ENCODE results near the gene LCE4A. TPM values are rescaled to one million over a fixed set of nuclear protein-coding genes. Genes with fewer than 3 reads are reported as not detected.

Gene LCE4A
- total RNA-seq, 1 experiment from 2014 or later, result not detected

DNA sequence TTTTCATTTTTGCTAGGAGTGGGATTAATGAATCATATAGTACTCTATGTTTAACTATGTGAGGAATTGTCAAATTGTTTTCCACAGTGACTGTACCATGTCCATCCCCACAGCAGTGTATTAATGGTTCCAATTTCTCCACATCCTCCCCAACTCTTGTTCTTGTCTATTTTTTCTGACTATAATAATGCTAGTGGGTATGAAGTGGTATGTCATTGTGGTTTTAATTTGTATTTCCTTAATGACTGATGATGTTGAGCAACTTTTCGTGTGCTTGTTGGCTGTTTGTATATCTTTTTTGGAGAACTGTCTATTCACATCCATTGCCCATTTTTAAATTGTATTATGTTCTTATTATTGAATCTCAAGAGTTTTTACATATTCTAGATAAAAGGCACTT is 39.9 kb downstream of the LCE4A start:
- intact Hi-C loops (cut with micrococcal nuclease), result no loop called here
- Histone ChIP-seq H3K9me2 (replicated peaks; ENCODE audit: low read length) (no peaks in the 10 kb centered on the region), H3K27ac (ENCODE audit: low read length) (no peak overlapping the region), H3K27me3 (ENCODE audit: low read length) (peaks cover 3% of the 10 kb centered on the region; the same call in 1 of the 2 replicates), H3K9me3 (ENCODE audit: low read length) (no peaks in the 10 kb centered on the region), H2AFZ (ENCODE audit: low read length) (no peak overlapping the region), H3K4me2 (ENCODE audit: low read length) (no peak overlapping the region), H3K79me2 (ENCODE audit: low read length) (no peaks in the 10 kb centered on the region), H3K4me3 (ENCODE audit: low read length) (no peak overlapping the region), H3K4me1 (ENCODE audit: insufficient read depth, low read length) (peaks cover 23% of the 10 kb centered on the region), H3K9ac (ENCODE audit: low read length) (no peak overlapping the region), H3K36me3 (ENCODE audit: low read depth, low read length) (no peaks in the 10 kb centered on the region), H3F3A (ENCODE audit: low read length, unreplicated experiment) (no peaks in the 10 kb centered on the region), H4K20me1 (ENCODE audit: low read length) (no peaks in the 10 kb centered on the region)
- ATAC-seq, result no peak
- BruUV-seq (replicated peaks), result no TSS peak
- CTCF ChIA-PET, result no interaction called here
- DNase-seq, result no peak
- TF ChIP-seq EZH2 (IDR thresholded peaks at IDR 0.05; ENCODE audit: low read length, unreplicated experiment) (no peak), EZH2phosphoT487 (IDR thresholded peaks at IDR 0.05; ENCODE audit: borderline replicate concordance, low read length) (no peak)
- TF ChIP-seq, protein P1, sequence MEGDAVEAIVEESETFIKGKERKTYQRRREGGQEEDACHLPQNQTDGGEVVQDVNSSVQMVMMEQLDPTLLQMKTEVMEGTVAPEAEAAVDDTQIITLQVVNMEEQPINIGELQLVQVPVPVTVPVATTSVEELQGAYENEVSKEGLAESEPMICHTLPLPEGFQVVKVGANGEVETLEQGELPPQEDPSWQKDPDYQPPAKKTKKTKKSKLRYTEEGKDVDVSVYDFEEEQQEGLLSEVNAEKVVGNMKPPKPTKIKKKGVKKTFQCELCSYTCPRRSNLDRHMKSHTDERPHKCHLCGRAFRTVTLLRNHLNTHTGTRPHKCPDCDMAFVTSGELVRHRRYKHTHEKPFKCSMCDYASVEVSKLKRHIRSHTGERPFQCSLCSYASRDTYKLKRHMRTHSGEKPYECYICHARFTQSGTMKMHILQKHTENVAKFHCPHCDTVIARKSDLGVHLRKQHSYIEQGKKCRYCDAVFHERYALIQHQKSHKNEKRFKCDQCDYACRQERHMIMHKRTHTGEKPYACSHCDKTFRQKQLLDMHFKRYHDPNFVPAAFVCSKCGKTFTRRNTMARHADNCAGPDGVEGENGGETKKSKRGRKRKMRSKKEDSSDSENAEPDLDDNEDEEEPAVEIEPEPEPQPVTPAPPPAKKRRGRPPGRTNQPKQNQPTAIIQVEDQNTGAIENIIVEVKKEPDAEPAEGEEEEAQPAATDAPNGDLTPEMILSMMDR (conservative IDR thresholded peaks at IDR 0.05; ENCODE audit: low read depth, low read length), result no peak
- POLR2A ChIA-PET (ENCODE audit: unreplicated experiment), result no interaction called here

DNA sequence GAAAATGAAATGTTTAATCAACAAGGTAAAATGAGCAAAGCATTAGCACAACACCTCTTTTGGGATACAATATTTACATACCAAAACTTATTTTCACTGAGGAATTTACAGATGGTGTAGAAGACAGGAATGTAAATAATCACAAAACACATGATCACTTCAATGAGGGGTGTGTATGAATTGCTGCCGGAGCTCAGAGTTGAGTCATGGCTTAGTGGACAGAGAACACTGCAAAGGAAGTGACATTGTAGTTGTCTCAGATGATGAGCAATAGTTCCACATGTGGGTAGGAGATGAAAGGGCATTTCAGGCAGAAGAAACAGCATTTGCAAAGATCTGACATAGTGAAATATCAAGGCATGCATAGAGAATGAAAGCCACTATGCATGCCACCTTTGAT is 44.3 kb downstream of the LCE4A start:
- BruUV-seq (replicated peaks), result no TSS peak
- Histone ChIP-seq H4K20me1 (ENCODE audit: low read length) (no peaks in the 10 kb centered on the region), H3K27ac (ENCODE audit: low read length) (no peak overlapping the region), H3K79me2 (ENCODE audit: low read length) (no peaks in the 10 kb centered on the region), H3K4me1 (ENCODE audit: insufficient read depth, low read length) (peaks cover 12% of the 10 kb centered on the region), H3F3A (ENCODE audit: low read length, unreplicated experiment) (no peaks in the 10 kb centered on the region), H3K9me2 (replicated peaks; ENCODE audit: low read length) (no peaks in the 10 kb centered on the region; the same call in 1 of the 2 replicates), H3K36me3 (ENCODE audit: low read depth, low read length) (no peaks in the 10 kb centered on the region), H3K9me3 (ENCODE audit: low read length) (no peaks in the 10 kb centered on the region), H3K4me3 (ENCODE audit: low read length) (no peak overlapping the region), H3K9ac (ENCODE audit: low read length) (no peak overlapping the region), H2AFZ (ENCODE audit: low read length) (no peak overlapping the region), H3K4me2 (ENCODE audit: low read length) (peak overlapping the region; percentile 35), H3K27me3 (ENCODE audit: low read length) (peaks cover 9% of the 10 kb centered on the region; the same call in 1 of the 2 replicates)
- TF ChIP-seq, protein P1 (conservative IDR thresholded peaks at IDR 0.05; ENCODE audit: low read depth, low read length), result no peak
- no peak for TF ChIP-seq EZH2phosphoT487 (IDR thresholded peaks at IDR 0.05; ENCODE audit: borderline replicate concordance, low read length)
- no peak for TF ChIP-seq EZH2 (IDR thresholded peaks at IDR 0.05; ENCODE audit: low read length, unreplicated experiment)
- DNase-seq (peak; percentile 89), ATAC-seq (peak; percentile 91)
- ChIA-PET CTCF (no interaction called here), POLR2A (ENCODE audit: unreplicated experiment) (no interaction called here)
- intact Hi-C loops (cut with micrococcal nuclease), result no loop called here

DNA sequence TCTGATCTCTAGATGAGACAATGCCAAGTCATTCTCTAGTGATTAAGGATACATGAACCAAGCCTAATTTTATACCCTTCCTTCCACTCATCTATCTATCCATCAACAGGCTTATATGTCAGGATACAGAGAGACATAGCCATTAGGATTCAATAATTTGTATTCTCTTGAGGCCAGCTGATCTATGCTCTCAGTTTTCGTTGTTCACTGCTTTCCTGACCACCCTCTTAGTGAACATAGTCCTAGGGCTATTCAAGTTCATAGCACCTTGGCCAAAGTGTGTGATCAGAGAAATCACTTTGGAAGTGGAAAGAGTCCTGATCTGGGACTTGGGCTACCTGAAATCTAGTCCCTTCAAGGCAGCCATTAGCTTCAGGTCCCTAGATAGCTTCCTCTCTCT is 45.6 kb downstream of the LCE4A start:
- Histone ChIP-seq H3K4me1 (ENCODE audit: insufficient read depth, low read length) (peaks cover 12% of the 10 kb centered on the region), H3K9me3 (ENCODE audit: low read length) (no peaks in the 10 kb centered on the region), H2AFZ (ENCODE audit: low read length) (no peak overlapping the region), H3F3A (ENCODE audit: low read length, unreplicated experiment) (no peaks in the 10 kb centered on the region), H3K79me2 (ENCODE audit: low read length) (no peaks in the 10 kb centered on the region), H3K9ac (ENCODE audit: low read length) (no peak overlapping the region), H3K27me3 (ENCODE audit: low read length) (peaks cover 9% of the 10 kb centered on the region; the same call in 1 of the 2 replicates), H3K36me3 (ENCODE audit: low read depth, low read length) (no peaks in the 10 kb centered on the region), H3K4me2 (ENCODE audit: low read length) (no peak overlapping the region), H3K4me3 (ENCODE audit: low read length) (no peak overlapping the region), H3K9me2 (replicated peaks; ENCODE audit: low read length) (no peaks in the 10 kb centered on the region; the same call in 1 of the 2 replicates), H4K20me1 (ENCODE audit: low read length) (no peaks in the 10 kb centered on the region), H3K27ac (ENCODE audit: low read length) (no peak overlapping the region)
- no peak for DNase-seq
- no peak for ATAC-seq
- intact Hi-C loops (cut with micrococcal nuclease), result no loop called here
- ChIA-PET POLR2A (ENCODE audit: unreplicated experiment) (no interaction called here), CTCF (no interaction called here)
- TF ChIP-seq EZH2 (IDR thresholded peaks at IDR 0.05; ENCODE audit: low read length, unreplicated experiment) (no peak), EZH2phosphoT487 (IDR thresholded peaks at IDR 0.05; ENCODE audit: borderline replicate concordance, low read length) (no peak)
- TF ChIP-seq, protein P1 (conservative IDR thresholded peaks at IDR 0.05; ENCODE audit: low read depth, low read length), result no peak
- BruUV-seq (replicated peaks), result no TSS peak
